Mesenchymal stem cell (in vitro differentiated cells and primary cell): ENCODE measurements around the gene STK11IP.

ENCODE experiments used
- DNase-seq: peaks from one replicate; pipeline ENCODE4 v3.0.0-alpha.2; 2013
- H2AFZ ChIP-seq: one replicate; pipeline ENCODE4 v1.6.1; 2013; ENCODE audit warnings: low read depth, mild to moderate bottlenecking, control low read depth, inconsistent platforms, low read length, moderate library complexity
- H2AK5ac ChIP-seq: 2 replicates; pipeline ENCODE4 v1.6.1; 2013; ENCODE audit warnings: low read length, moderate library complexity, mild to moderate bottlenecking, inconsistent platforms; ENCODE audit not compliant: severe bottlenecking
- H2BK120ac ChIP-seq: one replicate; pipeline ENCODE4 v1.6.1; 2013; ENCODE audit warnings: low read depth, mild to moderate bottlenecking, inconsistent platforms, low read length, moderate library complexity
- H2BK12ac ChIP-seq, 2 experiments: one replicate each; pipeline ENCODE4 v1.6.1; 2013; ENCODE audit warnings: inconsistent platforms in 2 of 2, low read length in 2 of 2, mild to moderate bottlenecking in 2 of 2, moderate library complexity in 2 of 2, control low read depth in 1 of 2
- H2BK15ac ChIP-seq: one replicate; pipeline ENCODE4 v1.6.1; 2013; ENCODE audit warnings: mild to moderate bottlenecking, low read depth, inconsistent platforms; ENCODE audit not compliant: poor library complexity, severe bottlenecking
- H2BK5ac ChIP-seq: 2 replicates; pipeline ENCODE4 v1.6.1; 2013; ENCODE audit warnings: low read depth, mild to moderate bottlenecking, low read length, control low read depth, inconsistent platforms; ENCODE audit not compliant: poor library complexity, severe bottlenecking
- H3K14ac ChIP-seq, 2 experiments: one replicate each; pipeline ENCODE4 v1.6.1; 2013; ENCODE audit warnings: inconsistent platforms in 2 of 2, low read length in 2 of 2, control low read depth in 1 of 2, mild to moderate bottlenecking in 1 of 2, moderate library complexity in 1 of 2
- H3K18ac ChIP-seq, 2 experiments: one replicate each; pipeline ENCODE4 v1.6.1; 2013; ENCODE audit warnings: inconsistent platforms in 2 of 2, low read length in 2 of 2, control low read depth in 1 of 2, low read depth in 1 of 2, mild to moderate bottlenecking in 1 of 2
- H3K23ac ChIP-seq, 2 experiments: one replicate each; pipeline ENCODE4 v1.6.1; 2013; ENCODE audit warnings: inconsistent platforms in 2 of 2, low read length in 2 of 2, mild to moderate bottlenecking in 2 of 2, moderate library complexity in 2 of 2, control low read depth in 1 of 2
- H3K27ac ChIP-seq: 2 replicates; pipeline ENCODE4 v1.5.1; 2013; ENCODE audit warnings: mild to moderate bottlenecking, moderate library complexity, low read length, control low read depth, inconsistent platforms; ENCODE audit not compliant: poor library complexity, severe bottlenecking
- H3K27me3 ChIP-seq, 2 experiments: 2 replicates each; pipeline versions ENCODE4 v1.6.1 to v1.7.0; 2013; ENCODE audit warnings: low read length in 2 of 2, mild to moderate bottlenecking in 2 of 2, moderate library complexity in 2 of 2, control low read depth in 1 of 2, inconsistent platforms in 1 of 2; ENCODE audit not compliant: control insufficient read depth in 1 of 2, insufficient read depth in 1 of 2
- H3K36me3 ChIP-seq, 2 experiments: 2 replicates each; pipeline versions ENCODE4 v1.6.1 to v1.7.0; 2013; ENCODE audit warnings: low read length in 2 of 2, control low read depth in 1 of 2, inconsistent platforms in 1 of 2, low read depth in 1 of 2, mild to moderate bottlenecking in 1 of 2; ENCODE audit not compliant: insufficient read depth in 2 of 2, control insufficient read depth in 1 of 2
- H3K4ac ChIP-seq, 2 experiments: one replicate each; pipeline ENCODE4 v1.6.1; 2013; ENCODE audit warnings: inconsistent platforms in 2 of 2, low read length in 2 of 2, mild to moderate bottlenecking in 2 of 2, moderate library complexity in 2 of 2, control low read depth in 1 of 2, low read depth in 1 of 2
- H3K4me1 ChIP-seq: 2 replicates; pipeline ENCODE4 v1.6.1; 2013; ENCODE audit warnings: low read depth, low read length, control low read depth; ENCODE audit not compliant: control insufficient read depth, insufficient read depth
- H3K4me2 ChIP-seq: 2 replicates; pipeline ENCODE4 v1.6.1; 2013; ENCODE audit warnings: low read length, mild to moderate bottlenecking, inconsistent platforms; ENCODE audit not compliant: poor library complexity, severe bottlenecking
- H3K4me3 ChIP-seq, 2 experiments: 2 replicates each; pipeline versions ENCODE4 v1.5.1 to v1.7.0; 2013; ENCODE audit warnings: low read length in 2 of 2, mild to moderate bottlenecking in 2 of 2, control low read depth in 1 of 2, low read depth in 1 of 2; ENCODE audit not compliant: insufficient read depth in 1 of 2
- H3K79me1 ChIP-seq: replicated peaks from 2 replicates; pipeline ENCODE4 v1.6.1; 2013; ENCODE audit warnings: mild to moderate bottlenecking, control low read depth, low read length, inconsistent platforms; ENCODE audit not compliant: poor library complexity, severe bottlenecking
- H3K9ac ChIP-seq: 2 replicates; pipeline ENCODE4 v1.7.0; 2013; ENCODE audit warnings: mild to moderate bottlenecking, low read length, moderate library complexity
- H3K9me3 ChIP-seq: 2 replicates; pipeline ENCODE4 v1.7.0; 2013; ENCODE audit warnings: mild to moderate bottlenecking, low read length; ENCODE audit not compliant: control insufficient read depth
- H4K8ac ChIP-seq: one replicate; pipeline ENCODE4 v1.6.1; 2013; ENCODE audit warnings: inconsistent platforms, mild to moderate bottlenecking, low read length, moderate library complexity
- H4K91ac ChIP-seq: one replicate; pipeline ENCODE4 v1.6.1; 2013; ENCODE audit warnings: mild to moderate bottlenecking, low read length, inconsistent platforms
- WGBS: methylation state at CpG from one replicate; pipeline ENCODE4 v1.1.7; 2013; ENCODE audit warnings: mixed read lengths; 5-methylcytosine and 5-hydroxymethylcytosine counted together

Gene STK11IP

DNA sequence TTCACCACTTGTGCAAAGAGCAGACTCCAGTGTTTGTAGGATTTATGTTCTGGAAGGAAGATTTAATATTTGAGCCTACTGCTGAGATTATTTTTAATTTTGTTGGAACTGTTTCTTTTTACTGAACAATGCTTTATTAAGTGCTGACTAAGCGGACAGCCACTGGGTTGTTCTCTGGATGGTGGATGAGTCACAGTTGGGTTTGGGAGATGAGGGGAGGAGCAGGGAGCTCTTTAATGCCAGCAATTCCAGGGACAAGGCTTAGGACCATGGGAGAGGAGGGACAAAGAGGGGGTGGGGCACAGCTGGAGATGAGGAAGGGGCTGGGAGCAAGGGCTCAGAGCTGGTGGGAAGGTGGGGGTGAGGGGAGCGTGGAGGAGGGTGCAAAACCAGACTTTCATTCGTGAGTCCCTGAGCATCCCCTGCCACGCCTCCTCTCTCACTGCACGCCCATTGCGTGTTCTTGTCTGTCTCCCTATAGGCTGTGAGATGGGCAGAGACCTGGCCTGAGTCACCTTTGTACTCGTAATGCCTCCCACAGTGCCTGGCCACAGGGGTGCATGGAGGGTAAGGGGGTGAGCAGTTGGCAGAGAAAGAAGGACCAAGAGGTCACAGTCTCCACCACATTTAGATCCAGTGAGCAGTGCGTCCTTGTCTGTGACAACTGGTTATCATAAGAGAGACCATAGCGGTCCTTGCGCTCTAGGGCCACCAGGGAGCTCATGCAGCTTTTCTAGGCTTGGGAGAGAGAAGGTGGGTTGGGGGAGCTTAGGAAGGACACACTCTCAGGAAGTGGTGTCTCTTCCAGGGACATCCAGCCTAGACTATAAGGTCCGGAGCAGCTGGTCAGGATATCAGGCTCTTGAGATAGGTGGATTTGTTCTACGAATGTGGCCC lies 48.2 kb downstream of the STK11IP start:
- Histone ChIP-seq H2BK5ac (no peak overlapping the region), H4K91ac (no peak overlapping the region), H3K14ac (no peak overlapping the region), H2BK120ac (no peak overlapping the region), H3K79me1 (no peaks in the 10 kb centered on the region), H3K4me2 (no peak overlapping the region), H3K36me3 (peaks cover 9% of the 10 kb centered on the region in 2 experiments), H3K9ac (no peak overlapping the region), H2AK5ac (peak overlapping the region; percentile 16), H2AFZ (no peak overlapping the region), H3K9me3 (no peaks in the 10 kb centered on the region), H3K4me1 (peaks cover 21% of the 10 kb centered on the region), H3K23ac (no peak overlapping the region), H3K4ac (peak overlapping the region in 1 of 2 experiments; percentile 32), H2BK15ac (no peak overlapping the region), H2BK12ac (peak overlapping the region in 1 of 2 experiments; percentile 59), H4K8ac (peak overlapping the region; percentile 27), H3K4me3 (no peak overlapping the region), H3K27ac (no peak overlapping the region), H3K18ac (peak overlapping the region; percentile 26 to 28), H3K27me3 (peaks cover 0 to 5% of the 10 kb centered on the region in 2 experiments)
- DNase-seq: peak; percentile 75
- 57% methylated on average over 10 of the region's 12 CpGs for WGBS

DNA sequence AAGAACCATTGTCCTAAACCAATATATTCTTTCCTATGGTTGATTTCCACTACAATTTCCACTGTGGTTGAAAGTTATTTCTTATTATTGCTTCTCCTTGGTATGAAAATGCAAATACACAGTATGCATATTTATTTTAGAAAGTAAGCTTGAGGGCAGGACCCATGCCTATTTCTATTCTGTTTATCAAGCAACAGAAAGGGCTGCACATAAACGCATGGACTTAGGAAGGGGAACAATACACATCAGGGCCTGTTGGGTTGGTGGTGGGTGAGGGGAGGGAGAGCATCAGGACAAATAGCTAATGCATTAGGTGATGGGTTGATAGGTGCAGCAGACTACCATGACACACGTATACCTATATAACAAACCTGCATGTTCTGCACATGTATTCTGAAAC lies 50.5 kb downstream of the STK11IP start:
- H3K14ac ChIP-seq: no peak overlapping the region
- H3K4me1 ChIP-seq: peaks cover 13% of the 10 kb centered on the region
- H2BK5ac ChIP-seq: no peak overlapping the region
- WGBS: 100% methylated on average over 1 of the region's 2 CpGs
- no peak overlapping the region for H4K91ac ChIP-seq
- H3K27me3 ChIP-seq: peaks cover 0 to 11% of the 10 kb centered on the region in 2 experiments
- no peak overlapping the region for H2BK12ac ChIP-seq
- H3K9ac ChIP-seq: no peak overlapping the region
- H3K18ac ChIP-seq: no peak overlapping the region
- H4K8ac ChIP-seq: no peak overlapping the region
- no peak overlapping the region for H3K4me2 ChIP-seq
- no peak overlapping the region for H3K27ac ChIP-seq
- H3K79me1 ChIP-seq: no peaks in the 10 kb centered on the region
- no peaks in the 10 kb centered on the region for H3K36me3 ChIP-seq
- DNase-seq: no peak
- no peak overlapping the region for H3K23ac ChIP-seq
- peaks cover 3% of the 10 kb centered on the region for H3K9me3 ChIP-seq
- H2BK120ac ChIP-seq: no peak overlapping the region
- no peak overlapping the region for H3K4me3 ChIP-seq
- no peak overlapping the region for H2AK5ac ChIP-seq
- no peak overlapping the region for H2BK15ac ChIP-seq
- no peak overlapping the region for H2AFZ ChIP-seq
- no peak overlapping the region for H3K4ac ChIP-seq

DNA sequence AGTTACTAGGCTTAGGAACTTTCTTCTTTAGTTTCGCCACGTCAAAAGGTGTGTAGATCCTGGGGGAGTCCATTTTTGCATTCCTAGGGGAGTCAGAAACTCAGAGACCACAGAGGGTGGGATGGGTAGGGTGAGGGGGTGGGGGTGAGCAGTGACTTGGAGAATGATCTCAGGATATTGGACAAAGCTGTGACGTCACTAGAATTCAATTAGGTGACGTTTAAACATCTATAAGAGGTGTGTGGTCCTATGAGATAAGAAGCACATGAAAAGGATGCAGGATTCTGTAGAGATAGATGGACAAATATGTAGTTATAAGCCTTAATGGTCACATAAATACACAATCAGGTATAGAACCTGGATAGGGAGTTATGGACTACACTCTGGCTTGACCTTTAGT lies 51.3 kb downstream of the STK11IP start:
- Histone ChIP-seq H2AK5ac (no peak overlapping the region), H3K79me1 (no peaks in the 10 kb centered on the region), H3K4me1 (peaks cover 12% of the 10 kb centered on the region), H3K36me3 (no peaks in the 10 kb centered on the region), H3K18ac (no peak overlapping the region), H2BK12ac (no peak overlapping the region), H2BK120ac (no peak overlapping the region), H3K9ac (no peak overlapping the region), H3K4me3 (no peak overlapping the region), H2BK15ac (no peak overlapping the region), H2AFZ (no peak overlapping the region), H4K8ac (no peak overlapping the region), H4K91ac (no peak overlapping the region), H3K23ac (no peak overlapping the region), H3K9me3 (peaks cover 3% of the 10 kb centered on the region), H3K4me2 (no peak overlapping the region), H3K27ac (no peak overlapping the region), H3K4ac (no peak overlapping the region), H2BK5ac (no peak overlapping the region), H3K27me3 (peaks cover 0 to 11% of the 10 kb centered on the region in 2 experiments), H3K14ac (no peak overlapping the region)
- WGBS: 84% methylated on average over 4 of the region's 4 CpGs
- DNase-seq: no peak

DNA sequence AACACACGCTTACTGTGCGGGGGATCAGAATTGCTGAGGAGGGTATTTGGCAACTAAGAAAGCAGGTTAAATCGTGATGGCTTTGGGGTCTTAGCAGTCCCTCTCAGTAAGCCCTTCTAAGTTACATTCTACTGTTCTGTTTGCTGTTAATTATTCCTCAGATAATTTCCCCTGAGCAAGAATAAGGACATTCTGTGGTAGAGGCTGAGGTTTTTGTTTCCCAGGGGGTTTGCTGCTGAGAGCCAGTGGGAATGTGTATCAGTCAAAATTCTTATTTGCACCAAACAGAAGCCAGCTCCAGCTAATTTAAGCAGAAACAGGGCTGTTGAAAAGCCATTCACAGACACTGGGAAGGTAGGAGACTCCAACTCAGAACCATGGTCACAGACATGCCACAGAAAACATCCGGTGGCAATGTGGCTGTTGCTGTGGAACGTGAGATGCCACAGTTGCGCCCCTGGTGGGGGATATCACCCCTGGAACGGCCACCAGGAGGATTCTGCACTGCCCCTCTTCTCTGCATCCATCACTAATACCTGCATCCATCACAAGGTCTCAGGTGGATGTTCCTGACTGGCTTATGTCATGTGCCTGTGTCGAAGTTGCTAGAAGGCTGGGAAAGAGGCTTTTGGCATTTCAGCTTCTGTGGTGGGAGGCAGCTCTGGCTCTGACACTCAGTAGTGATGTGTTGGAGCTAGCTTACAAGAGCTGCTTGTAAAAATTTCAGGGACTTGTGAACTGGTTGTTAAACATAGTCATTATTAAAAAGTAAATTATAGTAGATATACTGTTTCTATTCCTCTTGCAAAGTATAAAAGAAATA lies 53.0 kb downstream of the STK11IP start:
- no peak overlapping the region for H2BK15ac ChIP-seq
- H3K9me3 ChIP-seq: peaks cover 3% of the 10 kb centered on the region
- H3K79me1 ChIP-seq: no peaks in the 10 kb centered on the region
- H3K4me3 ChIP-seq: no peak overlapping the region
- H3K36me3 ChIP-seq: no peaks in the 10 kb centered on the region
- no peak overlapping the region for H3K4ac ChIP-seq
- peaks cover 0 to 11% of the 10 kb centered on the region in 2 experiments for H3K27me3 ChIP-seq
- no peak overlapping the region for H3K14ac ChIP-seq
- no peak overlapping the region for H2AFZ ChIP-seq
- no peak overlapping the region for H4K91ac ChIP-seq
- no peak overlapping the region for H2BK120ac ChIP-seq
- no peak overlapping the region for H3K23ac ChIP-seq
- H3K4me1 ChIP-seq: peaks cover 7% of the 10 kb centered on the region
- H3K27ac ChIP-seq: no peak overlapping the region
- no peak overlapping the region for H2AK5ac ChIP-seq
- H2BK5ac ChIP-seq: no peak overlapping the region
- no peak overlapping the region for H3K9ac ChIP-seq
- WGBS: 69% methylated on average over 7 of the region's 8 CpGs
- H3K18ac ChIP-seq: no peak overlapping the region
- no peak overlapping the region for H2BK12ac ChIP-seq
- DNase-seq: no peak
- H3K4me2 ChIP-seq: no peak overlapping the region
- H4K8ac ChIP-seq: no peak overlapping the region
